Pancreas (tissue), 10 donors: Measurements from ENCODE around the gene SEC61A2. TPM values are rescaled to one million over a fixed set of nuclear protein-coding genes. Genes with fewer than 3 reads are reported as not detected.

ENCODE experiments used
- ATAC-seq, 4 donors: fragments of 200-7000 bp; cut with Tn5 transposase; one replicate each; pipeline versions ENCODE4 v1.8.0 to v1.9.1; 2020; ENCODE audit warnings: mild to moderate bottlenecking in 4 of 4, moderate library complexity in 4 of 4
- DNase-seq, 6 donors: peaks; one replicate each; pipeline ENCODE4 v3.0.0-alpha.2; 2020
- FAIRE-seq: peaks from 2 replicates; lab custom pipeline; 2012; peaks lifted over from hg19 to GRCh38; lab: Jason Lieb, UNC
- H3K27ac ChIP-seq, 4 donors: fragments of 200-600 bp; sonication (generic); 1 replicate in 3 of 4; 2 replicates in 1 of 4; pipeline versions ENCODE4 v1.5.0 to v1.8.0; 2020
- H3K27me3 ChIP-seq, 4 donors: fragments of 200-600 bp; one replicate each; pipeline ENCODE4 v1.8.0; 2021
- H3K36me3 ChIP-seq, 3 donors: fragments of 200-600 bp; sonication (generic) in 1 of 3; one replicate each; pipeline versions ENCODE4 v1.5.0 to v1.8.0; 2020 to 2021
- H3K4me1 ChIP-seq, 3 donors: fragments of 200-600 bp; one replicate each; pipeline ENCODE4 v1.8.0; 2021
- H3K4me3 ChIP-seq, 4 donors: fragments of 200-600 bp; sonication (generic) in 2 of 4; one replicate each; pipeline versions ENCODE4 v1.5.0 to v1.8.0; 2020 to 2021
- H3K9me3 ChIP-seq, 4 donors: fragments of 200-600 bp; one replicate each; pipeline ENCODE4 v1.8.0; 2021
- WGBS, 2 donors: extraction: QIAGEN DNeasy Blood & Tissue Kit; methylation state at CpG; one replicate each; pipeline ENCODE4 v1.1.7; 2013; 5-methylcytosine and 5-hydroxymethylcytosine counted together
- intact Hi-C, 3 donors: fragments of 100-400 bp; cut with DNase I; formaldehyde crosslinking; loops; one replicate each; pipeline versions ENCODE4 v1.11.1 to v1.14.2; 2022
- microRNA-seq, 2 donors: library from miRNA; unstranded; fragments of <30 nt; microRNA quantifications; one replicate each; pipeline versions ENCODE4 to v1.1.0, GENCODE V29; 2019 to 2020
- polyA plus RNA-seq, 2 donors: library from polyadenylated mRNA; stranded (reverse); fragments of 200-250 nt; gene quantifications; one replicate each; pipeline ENCODE4 v1.2.3, GENCODE V29; 2013
- total RNA-seq, 6 donors: library from RNA; stranded (reverse); fragmentation: NEBNext Ultra II Directional in 4 of 6; extraction: Animal tissue kit (Norgen Biotek cat#: 25700) in 4 of 6; gene quantifications; one replicate each; pipeline versions ENCODE4 v1.2.1 to v1.2.4, GENCODE V29; 2021 to 2023
- TF ChIP-seq, protein P1 (sequence below), 4 donors: fragments of 200-600 bp; sonication (generic) in 3 of 4; IDR thresholded peaks; one replicate each; pipeline versions ENCODE4 v1.5.0 to v1.8.0; 2021; ENCODE audit warnings: antibody characterized with exemption in 4 of 4
- donor health status: healthy with polysubstance abuse.
- donor health status: DM: no; HTN: no; CAD: no; lungs with moderate emphysema.
- donor health status: DM: no; HTN: no; CAD: no.
- donor health status: control.
- donor health status: control.
- donor health status: Bipolar disorder and iron deficiency.
- donor health status: DM: yes; HTN: yes; CAD: no.
- donor health status: DM: no; HTN: no; CAD: no.
- donor health status: DM: no; HTN: no; CAD: no.
- donor health status: DM: yes; HTN: yes; CAD: no.

SEC61A2 gene
- total and polyA plus RNA-seq, 8 donors = 1.1 to 6.4 (median 1.9) TPM

DNA sequence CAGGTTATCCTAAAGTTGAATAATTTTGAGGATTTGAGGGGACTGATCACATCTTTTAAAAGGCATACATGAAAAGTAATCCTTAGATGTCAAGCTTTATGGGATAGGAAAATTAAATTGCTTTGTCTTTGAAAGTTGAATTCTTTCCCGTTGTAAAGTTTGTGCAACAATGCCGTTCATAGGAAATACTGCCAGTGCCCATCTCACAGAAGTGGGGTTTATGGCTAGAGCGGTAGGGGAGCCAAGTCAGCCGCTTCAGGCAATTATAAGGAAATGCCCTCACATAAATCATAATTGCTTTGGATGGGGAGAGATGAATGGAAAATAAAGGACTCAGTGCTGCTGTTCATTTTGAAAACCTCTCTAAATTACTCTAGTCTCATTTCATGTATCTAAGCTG lies 84.6 kb downstream of the SEC61A2 start:
- 68 to 70% methylated on average over 4 of the region's 4 CpGs for WGBS, 2 donors
- ATAC-seq (no peak), DNase-seq (no peak), FAIRE-seq (no peak)
- H3K4me3 ChIP-seq = no peak overlapping the region
- no peak overlapping the region for H3K27ac ChIP-seq
- no peaks in the 10 kb centered on the region for H3K4me1 ChIP-seq
- H3K27me3 ChIP-seq = no peaks in the 10 kb centered on the region
- peaks cover 0 to 19% (median 18%) of the 10 kb centered on the region in 3 donors for H3K36me3 ChIP-seq
- TF ChIP-seq, protein P1, sequence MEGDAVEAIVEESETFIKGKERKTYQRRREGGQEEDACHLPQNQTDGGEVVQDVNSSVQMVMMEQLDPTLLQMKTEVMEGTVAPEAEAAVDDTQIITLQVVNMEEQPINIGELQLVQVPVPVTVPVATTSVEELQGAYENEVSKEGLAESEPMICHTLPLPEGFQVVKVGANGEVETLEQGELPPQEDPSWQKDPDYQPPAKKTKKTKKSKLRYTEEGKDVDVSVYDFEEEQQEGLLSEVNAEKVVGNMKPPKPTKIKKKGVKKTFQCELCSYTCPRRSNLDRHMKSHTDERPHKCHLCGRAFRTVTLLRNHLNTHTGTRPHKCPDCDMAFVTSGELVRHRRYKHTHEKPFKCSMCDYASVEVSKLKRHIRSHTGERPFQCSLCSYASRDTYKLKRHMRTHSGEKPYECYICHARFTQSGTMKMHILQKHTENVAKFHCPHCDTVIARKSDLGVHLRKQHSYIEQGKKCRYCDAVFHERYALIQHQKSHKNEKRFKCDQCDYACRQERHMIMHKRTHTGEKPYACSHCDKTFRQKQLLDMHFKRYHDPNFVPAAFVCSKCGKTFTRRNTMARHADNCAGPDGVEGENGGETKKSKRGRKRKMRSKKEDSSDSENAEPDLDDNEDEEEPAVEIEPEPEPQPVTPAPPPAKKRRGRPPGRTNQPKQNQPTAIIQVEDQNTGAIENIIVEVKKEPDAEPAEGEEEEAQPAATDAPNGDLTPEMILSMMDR (IDR thresholded peaks at IDR 0.05) = no peak
- no peaks in the 10 kb centered on the region for H3K9me3 ChIP-seq
- intact Hi-C loops = no loop called here

DNA sequence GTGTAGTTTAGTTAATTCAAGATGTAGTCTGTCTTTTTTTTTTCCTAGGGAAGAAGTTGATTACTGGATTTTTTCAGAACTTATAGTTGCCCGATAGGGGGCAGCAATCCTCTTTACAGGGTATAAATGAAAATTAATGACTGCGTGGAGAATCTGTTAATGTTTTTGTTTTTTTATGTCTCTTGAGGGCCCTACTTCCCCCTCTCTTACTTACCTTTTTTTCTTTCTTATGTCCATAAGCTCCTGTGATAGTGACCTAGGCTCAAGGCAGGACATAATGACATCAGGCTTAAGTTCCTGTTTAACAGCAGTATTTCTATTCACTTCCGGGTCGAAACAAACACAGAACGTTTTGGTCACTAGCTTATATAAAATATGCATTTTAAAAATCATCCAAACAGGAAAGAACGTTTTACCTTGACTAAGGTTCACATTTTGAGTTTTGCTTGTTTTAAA lies 85.3 kb downstream of the SEC61A2 start:
- ATAC-seq (peak; percentile 71 to 86 (median 78)), FAIRE-seq (peak; percentile 66), DNase-seq (no peak)
- intact Hi-C loops = no loop called here
- H3K4me3 ChIP-seq = peak overlapping the region in 2 of 4 donors; percentile 20 to 24
- TF ChIP-seq, protein P1 (IDR thresholded peaks at IDR 0.05) = peak; percentile 31 to 70 (median 52)
- H3K36me3 ChIP-seq = peaks cover 0 to 19% (median 18%) of the 10 kb centered on the region in 3 donors
- H3K27me3 ChIP-seq = no peaks in the 10 kb centered on the region
- WGBS, 2 donors = 14 to 25% methylated on average over 6 of the region's 6 CpGs
- H3K4me1 ChIP-seq = no peaks in the 10 kb centered on the region
- no peaks in the 10 kb centered on the region for H3K9me3 ChIP-seq
- peak overlapping the region in 1 of 4 donors; percentile 19 for H3K27ac ChIP-seq

Small RNAs within 50 kb of the gene (microRNA-seq; reads per million reads assigned to microRNA genes)
- 0 reads per million in 2 donors for gene MIR548AK

Other genes with a start within 250 kb of the SEC61A2 start
- 10 to 100 TPM in 1 of 6 donors, 1 to 10 TPM in 5; 6.8 to 12.5 (median 9.0) TPM for gene UPF2, start 86.9 kb upstream of the SEC61A2 start, total RNA-seq
- gene UPF2, start 86.9 kb upstream of the SEC61A2 start, polyA plus RNA-seq = 10 to 100 TPM in 1 of 2 donors, 1 to 10 TPM in 1; 6.1 to 11.2 TPM
- 10 to 100 TPM; 17.3 to 25.1 (median 21.5) TPM for gene DHTKD1, start 60.7 kb upstream of the SEC61A2 start, total RNA-seq
- 10 to 100 TPM in 1 of 2 donors, 1 to 10 TPM in 1; 9.6 to 11.3 TPM for gene DHTKD1, start 60.7 kb upstream of the SEC61A2 start, polyA plus RNA-seq
- 10 to 100 TPM in 5 of 6 donors, 1 to 10 TPM in 1; 9.1 to 20.0 (median 18.1) TPM for gene NUDT5, start 66.2 kb downstream of the SEC61A2 start, total RNA-seq
- 10 to 100 TPM; 15.1 to 20.0 TPM for gene NUDT5, start 66.2 kb downstream of the SEC61A2 start, polyA plus RNA-seq
- gene CDC123, start 66.5 kb downstream of the SEC61A2 start, total RNA-seq = 10 to 100 TPM; 13.5 to 26.5 (median 21.1) TPM
- 10 to 100 TPM; 12.2 to 23.7 TPM for gene CDC123, start 66.5 kb downstream of the SEC61A2 start, polyA plus RNA-seq
- gene CAMK1D, start 219.9 kb downstream of the SEC61A2 start, total RNA-seq = 10 to 100 TPM; 20.2 to 30.1 (median 24.2) TPM
- 1 to 10 TPM; 2.9 to 6.3 TPM for gene CAMK1D, start 219.9 kb downstream of the SEC61A2 start, polyA plus RNA-seq